NCI-H524 (cell line): ENCODE data around the gene ADGRV1.
"Not testable (repeated sequence)": the region's sequence is repeated elsewhere in the genome, so short reads cannot be mapped to it uniquely, and the experiment has no call there.

ENCODE experiments used
- DNase-seq, 2 experiments: peaks; one replicate each; lab custom pipeline; 2025; lab: John Stamatoyannopoulos, UW

ADGRV1 gene

GRCh38 chr5:90997082-90997481 lies 438.5 kb downstream of the ADGRV1 start:
- no peak for DNase-seq

- no peak for DNase-seq
Observed at GRCh38 chr5:91000743-91001142, 442.1 kb downstream of the ADGRV1 start.

- no peak for DNase-seq
Observed at GRCh38 chr5:91006713-91007112, 448.1 kb downstream of the ADGRV1 start.

GRCh38 chr5:91007251-91007650 lies 448.7 kb downstream of the ADGRV1 start:
- DNase-seq, result no peak

- no peak for DNase-seq
Observed at GRCh38 chr5:91007780-91008402, 449.3 kb downstream of the ADGRV1 start.

- DNase-seq, result no peak
Observed at GRCh38 chr5:91010090-91010489, 451.5 kb downstream of the ADGRV1 start.

GRCh38 chr5:91011029-91011428 lies 452.4 kb downstream of the ADGRV1 start:
- no peak for DNase-seq

- not testable (repeated sequence) for DNase-seq
Observed at GRCh38 chr5:91012867-91013266, 454.3 kb downstream of the ADGRV1 start.

- no peak for DNase-seq
Observed at GRCh38 chr5:91016322-91016721, 457.7 kb downstream of the ADGRV1 start.

GRCh38 chr5:91016954-91017700 lies 458.5 kb downstream of the ADGRV1 start:
- DNase-seq, result no peak

GRCh38 chr5:91018200-91018599 lies 459.6 kb downstream of the ADGRV1 start:
- no peak for DNase-seq

- no peak for DNase-seq
Observed at GRCh38 chr5:91018712-91019371, 460.2 kb downstream of the ADGRV1 start.

GRCh38 chr5:91020065-91020800 lies 461.6 kb downstream of the ADGRV1 start:
- no peak for DNase-seq

GRCh38 chr5:91022518-91022917 lies 463.9 kb downstream of the ADGRV1 start:
- no peak for DNase-seq

GRCh38 chr5:91024206-91024605 lies 465.6 kb downstream of the ADGRV1 start:
- no peak for DNase-seq

- no peak for DNase-seq
Observed at GRCh38 chr5:91024727-91025126, 466.1 kb downstream of the ADGRV1 start.

- no peak for DNase-seq
Observed at GRCh38 chr5:91025449-91025848, 466.9 kb downstream of the ADGRV1 start.

- no peak for DNase-seq
Observed at GRCh38 chr5:91025956-91026355, 467.4 kb downstream of the ADGRV1 start.

- no peak for DNase-seq
Observed at GRCh38 chr5:91026466-91026865, 467.9 kb downstream of the ADGRV1 start.

GRCh38 chr5:91027405-91028139 lies 469.0 kb downstream of the ADGRV1 start:
- no peak for DNase-seq

GRCh38 chr5:91028499-91028956 lies 469.9 kb downstream of the ADGRV1 start:
- DNase-seq, result no peak
